ENCODE results near the gene GRIK4. TPM values are rescaled to one million over a fixed set of nuclear protein-coding genes. Genes with fewer than 3 reads are reported as not detected.

The GRIK4 gene
- total RNA-seq, 4 donors from 2014 or later: under 0.01 to 0.69 (median 0.25) TPM

- no peak overlapping the region for H3K27ac ChIP-seq
- H3K27me3 ChIP-seq: peaks cover 28% of the 10 kb centered on the region
- TF ChIP-seq EP300 (IDR thresholded peaks at IDR 0.05) (no peak), POLR2AphosphoS5 (IDR thresholded peaks at IDR 0.05) (no peak), CTCF (IDR thresholded peaks at IDR 0.05) (no peak), POLR2A (IDR thresholded peaks at IDR 0.05) (no peak)
- WGBS, 2 donors (ENCODE audit: low coverage in 1 of 2): 80 to 100% methylated on average over 2 of the region's 4 CpGs
- no peak for ATAC-seq
- no peaks in the 10 kb centered on the region for H3K36me3 ChIP-seq
- H3K4me3 ChIP-seq: no peak overlapping the region
- no peaks in the 10 kb centered on the region for H3K9me3 ChIP-seq
- peaks cover 0 to 4% (median 0%) of the 10 kb centered on the region in 3 donors for H3K4me1 ChIP-seq
Observed at GRCh38 chr11:120749395-120749794, 237.8 kb downstream of the GRIK4 start.

GRCh38 chr11:120750647-120751549 lies 239.3 kb downstream of the GRIK4 start:
- H3K36me3 ChIP-seq: no peaks in the 10 kb centered on the region
- H3K4me1 ChIP-seq: peaks cover 0 to 4% (median 0%) of the 10 kb centered on the region in 3 donors
- no peaks in the 10 kb centered on the region for H3K9me3 ChIP-seq
- ATAC-seq: no peak
- no peak for TF ChIP-seq POLR2AphosphoS5 (IDR thresholded peaks at IDR 0.05)
- TF ChIP-seq EP300 (IDR thresholded peaks at IDR 0.05): no peak
- H3K27ac ChIP-seq: no peak overlapping the region
- 58 to 78% methylated on average over 3 to 10 of the region's 12 CpGs for WGBS, 2 donors (ENCODE audit: low coverage in 1 of 2)
- H3K4me3 ChIP-seq: no peak overlapping the region
- peaks cover 28% of the 10 kb centered on the region for H3K27me3 ChIP-seq

GRCh38 chr11:120751550-120751949 lies 240.0 kb downstream of the GRIK4 start:
- 41% methylated on average over 3 of the region's 9 CpGs; no CpG with 5 or more reads in 1 of the 2 donors for WGBS, 2 donors (ENCODE audit: low coverage in 1 of 2)
- Histone ChIP-seq H3K4me1 (peaks cover 0 to 4% (median 0%) of the 10 kb centered on the region in 3 donors), H3K27me3 (peaks cover 22% of the 10 kb centered on the region), H3K27ac (no peak overlapping the region), H3K4me3 (no peak overlapping the region), H3K36me3 (no peaks in the 10 kb centered on the region), H3K9me3 (no peaks in the 10 kb centered on the region)
- no peak for ATAC-seq
- TF ChIP-seq EP300 (IDR thresholded peaks at IDR 0.05) (no peak), POLR2AphosphoS5 (IDR thresholded peaks at IDR 0.05) (no peak), POLR2A (IDR thresholded peaks at IDR 0.05) (no peak), CTCF (IDR thresholded peaks at IDR 0.05) (no peak)

GRCh38 chr11:120752668-120753067 lies 241.1 kb downstream of the GRIK4 start:
- Histone ChIP-seq H3K4me1 (peaks cover 0 to 2% (median 0%) of the 10 kb centered on the region in 3 donors), H3K4me3 (no peak overlapping the region), H3K27ac (no peak overlapping the region), H3K9me3 (no peaks in the 10 kb centered on the region), H3K36me3 (no peaks in the 10 kb centered on the region), H3K27me3 (peaks cover 19% of the 10 kb centered on the region)
- no peak for ATAC-seq
- WGBS, 2 donors (ENCODE audit: low coverage in 1 of 2): 50% methylated on average over 1 of the region's 7 CpGs; no CpG with 5 or more reads in 1 of the 2 donors
- TF ChIP-seq POLR2A (IDR thresholded peaks at IDR 0.05): no peak
- no peak for TF ChIP-seq POLR2AphosphoS5 (IDR thresholded peaks at IDR 0.05)
- no peak for TF ChIP-seq EP300 (IDR thresholded peaks at IDR 0.05)
- no peak for TF ChIP-seq CTCF (IDR thresholded peaks at IDR 0.05)

- TF ChIP-seq EP300 (IDR thresholded peaks at IDR 0.05) (no peak), CTCF (IDR thresholded peaks at IDR 0.05) (no peak), POLR2A (IDR thresholded peaks at IDR 0.05) (no peak)
- no peaks in the 10 kb centered on the region for H3K9me3 ChIP-seq
Observed at GRCh38 chr11:120756931-120757330, 245.4 kb downstream of the GRIK4 start.

More at GRCh38 chr11:120756931-120757330, 245.4 kb downstream of the GRIK4 start:
- Histone ChIP-seq H3K36me3 (no peaks in the 10 kb centered on the region), H3K27ac (no peak overlapping the region), H3K4me3 (no peak overlapping the region), H3K27me3 (peaks cover 7% of the 10 kb centered on the region), H3K4me1 (no peaks in the 10 kb centered on the region)
- no peak for ATAC-seq
- WGBS, 2 donors (ENCODE audit: low coverage in 1 of 2): no CpG with 5 or more reads among the region's 3 CpGs
